Parathyroid adenoma (tissue), 2 donors: ENCODE measurements around the gene FTSJ3.

ENCODE experiments used
- H2AFZ ChIP-seq: fragments of 300-600 bp; sonication (generic); one replicate; pipeline ENCODE4 v1.7.0; 2017; ENCODE audit warnings: antibody characterized with exemption, mild to moderate bottlenecking
- H3K27ac ChIP-seq: fragments of 300-600 bp; sonication (generic); one replicate; pipeline ENCODE4 v1.7.0; 2017
- H3K27me3 ChIP-seq: fragments of 300-600 bp; sonication (generic); one replicate; pipeline ENCODE4 v1.7.0; 2017; ENCODE audit warnings: low read length; ENCODE audit not compliant: control insufficient read depth, insufficient read depth
- H3K36me3 ChIP-seq: fragments of 300-600 bp; sonication (generic); one replicate; pipeline ENCODE4 v1.7.0; 2017; ENCODE audit warnings: low read length; ENCODE audit not compliant: control insufficient read depth, insufficient read depth
- H3K4me1 ChIP-seq: fragments of 300-600 bp; sonication (generic); one replicate; pipeline ENCODE4 v1.7.0; 2017; ENCODE audit warnings: control low read depth
- H3K4me2 ChIP-seq: fragments of 300-600 bp; sonication (generic); one replicate; pipeline ENCODE4 v1.7.0; 2017; ENCODE audit warnings: low read length
- H3K4me3 ChIP-seq: fragments of 300-600 bp; sonication (generic); one replicate; pipeline ENCODE4 v1.7.0; 2017; ENCODE audit warnings: low read depth, low read length
- H3K79me2 ChIP-seq: fragments of 300-600 bp; sonication (generic); one replicate; pipeline ENCODE4 v1.7.0; 2017; ENCODE audit warnings: control low read depth
- H3K9ac ChIP-seq: fragments of 300-600 bp; sonication (generic); one replicate; pipeline ENCODE4 v1.7.0; 2017; ENCODE audit warnings: mild to moderate bottlenecking
- H3K9me3 ChIP-seq: fragments of 300-600 bp; sonication (generic); one replicate; pipeline ENCODE4 v1.7.0; 2017; ENCODE audit warnings: low read length; ENCODE audit not compliant: control insufficient read depth
- CTCF ChIP-seq: fragments of 300-600 bp; sonication (generic); IDR thresholded peaks from one replicate; pipeline ENCODE4 v1.7.0; 2017; ENCODE audit warnings: antibody characterized with exemption, mild to moderate bottlenecking
- donor health status: primary hyperparathyroidism.

The FTSJ3 gene

GRCh38 chr17:63826468-63827001 lies 928 bp downstream of the FTSJ3 start:
- Histone ChIP-seq H3K9ac (no peak overlapping the region), H3K4me3 (peak overlapping the region; percentile 98), H3K9me3 (no peaks in the 10 kb centered on the region), H3K79me2 (peaks cover 18% of the 10 kb centered on the region), H3K36me3 (no peaks in the 10 kb centered on the region), H2AFZ (peak overlapping the region; percentile 83), H3K27ac (peak overlapping the region; percentile 97), H3K4me1 (peaks cover 19% of the 10 kb centered on the region), H3K4me2 (peak overlapping the region; percentile 85), H3K27me3 (no peaks in the 10 kb centered on the region)
- TF ChIP-seq CTCF = no peak

- TF ChIP-seq CTCF = no peak
- no peak overlapping the region for H3K4me3 ChIP-seq
- no peak overlapping the region for H3K27ac ChIP-seq
- H2AFZ ChIP-seq = no peak overlapping the region
- H3K27me3 ChIP-seq = no peaks in the 10 kb centered on the region
- no peaks in the 10 kb centered on the region for H3K9me3 ChIP-seq
- peaks cover 14% of the 10 kb centered on the region for H3K79me2 ChIP-seq
- H3K4me1 ChIP-seq = peaks cover 13% of the 10 kb centered on the region
- H3K36me3 ChIP-seq = no peaks in the 10 kb centered on the region
- H3K9ac ChIP-seq = no peak overlapping the region
- no peak overlapping the region for H3K4me2 ChIP-seq
Measured at GRCh38 chr17:63824362-63824761, 3.1 kb downstream of the FTSJ3 start.

- H3K36me3 ChIP-seq = no peaks in the 10 kb centered on the region
- H3K9me3 ChIP-seq = no peaks in the 10 kb centered on the region
- H3K4me3 ChIP-seq = no peak overlapping the region
- H3K79me2 ChIP-seq = peaks cover 14% of the 10 kb centered on the region
- H3K4me2 ChIP-seq = no peak overlapping the region
- H2AFZ ChIP-seq = no peak overlapping the region
- no peak for TF ChIP-seq CTCF
- no peaks in the 10 kb centered on the region for H3K27me3 ChIP-seq
- no peak overlapping the region for H3K9ac ChIP-seq
- peaks cover 8% of the 10 kb centered on the region for H3K4me1 ChIP-seq
- no peak overlapping the region for H3K27ac ChIP-seq
Measured at GRCh38 chr17:63823659-63824331, 3.7 kb downstream of the FTSJ3 start.

GRCh38 chr17:63822537-63822936 lies 4.9 kb downstream of the FTSJ3 start:
- TF ChIP-seq CTCF = no peak
- Histone ChIP-seq H3K4me1 (no peaks in the 10 kb centered on the region), H3K27me3 (no peaks in the 10 kb centered on the region), H2AFZ (no peak overlapping the region), H3K9ac (no peak overlapping the region), H3K27ac (no peak overlapping the region), H3K79me2 (peaks cover 10% of the 10 kb centered on the region), H3K4me3 (no peak overlapping the region), H3K4me2 (peak overlapping the region; percentile 24), H3K9me3 (no peaks in the 10 kb centered on the region), H3K36me3 (no peaks in the 10 kb centered on the region)

- Histone ChIP-seq H3K27me3 (no peaks in the 10 kb centered on the region), H3K9ac (no peak overlapping the region), H3K9me3 (no peaks in the 10 kb centered on the region), H3K4me3 (no peak overlapping the region), H3K27ac (no peak overlapping the region), H3K36me3 (no peaks in the 10 kb centered on the region), H3K79me2 (peaks cover 10% of the 10 kb centered on the region), H3K4me1 (no peaks in the 10 kb centered on the region), H3K4me2 (no peak overlapping the region), H2AFZ (no peak overlapping the region)
- TF ChIP-seq CTCF = no peak
Measured at GRCh38 chr17:63821804-63822203, 5.7 kb downstream of the FTSJ3 start.
